ENCODE measurements around the gene SPACA9.

The SPACA9 gene

DNA sequence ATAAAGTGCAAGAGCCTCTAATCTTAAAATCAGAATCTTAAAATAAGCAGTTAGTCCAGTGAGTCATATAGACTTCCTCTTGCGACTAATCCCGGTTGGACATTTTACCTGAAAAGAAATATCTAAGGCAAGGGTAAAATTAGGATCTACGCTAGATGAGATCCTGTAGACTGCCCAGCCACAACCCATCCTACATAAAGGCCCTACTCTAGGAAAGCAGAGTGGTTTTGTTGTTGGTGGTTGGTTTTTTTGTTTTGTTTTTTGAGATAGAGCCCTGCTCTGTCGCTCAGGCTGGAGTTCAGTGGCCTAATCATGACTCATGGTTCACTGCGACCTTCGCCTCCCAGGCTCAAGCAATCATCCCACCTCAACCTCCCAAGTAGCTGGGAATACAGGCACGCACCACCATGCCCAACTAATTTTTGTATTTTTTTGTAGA is 58.8 kb downstream of the SPACA9 start:
- TF ChIP-seq, protein P1, sequence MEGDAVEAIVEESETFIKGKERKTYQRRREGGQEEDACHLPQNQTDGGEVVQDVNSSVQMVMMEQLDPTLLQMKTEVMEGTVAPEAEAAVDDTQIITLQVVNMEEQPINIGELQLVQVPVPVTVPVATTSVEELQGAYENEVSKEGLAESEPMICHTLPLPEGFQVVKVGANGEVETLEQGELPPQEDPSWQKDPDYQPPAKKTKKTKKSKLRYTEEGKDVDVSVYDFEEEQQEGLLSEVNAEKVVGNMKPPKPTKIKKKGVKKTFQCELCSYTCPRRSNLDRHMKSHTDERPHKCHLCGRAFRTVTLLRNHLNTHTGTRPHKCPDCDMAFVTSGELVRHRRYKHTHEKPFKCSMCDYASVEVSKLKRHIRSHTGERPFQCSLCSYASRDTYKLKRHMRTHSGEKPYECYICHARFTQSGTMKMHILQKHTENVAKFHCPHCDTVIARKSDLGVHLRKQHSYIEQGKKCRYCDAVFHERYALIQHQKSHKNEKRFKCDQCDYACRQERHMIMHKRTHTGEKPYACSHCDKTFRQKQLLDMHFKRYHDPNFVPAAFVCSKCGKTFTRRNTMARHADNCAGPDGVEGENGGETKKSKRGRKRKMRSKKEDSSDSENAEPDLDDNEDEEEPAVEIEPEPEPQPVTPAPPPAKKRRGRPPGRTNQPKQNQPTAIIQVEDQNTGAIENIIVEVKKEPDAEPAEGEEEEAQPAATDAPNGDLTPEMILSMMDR (IDR thresholded peaks at IDR 0.05; ENCODE audit: low read depth, low read length), result no peak
- H3K4me3 ChIP-seq (ENCODE audit: low read depth, low read length), result no peak overlapping the region

DNA sequence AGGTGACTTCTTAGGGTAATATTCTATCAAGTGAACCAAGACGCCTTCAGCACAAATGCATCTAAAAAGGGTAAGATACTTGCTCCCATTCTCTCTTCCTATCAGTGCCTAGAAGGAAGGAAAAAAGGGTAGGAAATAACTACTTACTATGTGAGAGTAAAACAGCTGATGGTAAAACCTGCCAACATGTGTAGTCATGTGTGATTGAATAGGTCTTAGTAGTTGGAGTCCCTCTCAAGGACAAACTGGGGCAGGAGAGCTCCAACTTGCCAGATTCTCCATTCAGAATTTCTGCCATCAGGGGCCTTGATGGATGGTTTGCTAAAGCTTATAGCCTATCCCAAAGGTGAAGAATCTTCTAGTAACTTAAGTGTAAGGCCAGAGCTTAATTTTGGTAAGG is 60.5 kb downstream of the SPACA9 start:
- no peak overlapping the region for H3K4me3 ChIP-seq (ENCODE audit: low read depth, low read length)
- TF ChIP-seq, protein P1 (IDR thresholded peaks at IDR 0.05; ENCODE audit: low read depth, low read length), result no peak

All from WI38 (cell line).